SK-N-SH (cell line): ENCODE results near the gene TANC1. TPM values are rescaled to one million over a fixed set of nuclear protein-coding genes. Genes with fewer than 3 reads are reported as not detected.

Experiments used
- CTCF ChIA-PET: fragments of 300-600, 350-600 bp; formaldehyde crosslinking; extraction: SDS; loops from one replicate; lab custom pipeline; 2021; lab: Yijun Ruan, JAX
- POLR2A ChIA-PET: fragments of 350-600 bp; sonication (Branson Sonifier 250); formaldehyde crosslinking; extraction: SDS; loops from one replicate; lab custom pipeline; 2020; ENCODE audit warnings: antibody characterized with exemption, inconsistent platforms; lab: Yijun Ruan, JAX
- DNase-seq: peaks from one replicate; pipeline ENCODE4 v3.0.0; 2012
- H2AFZ ChIP-seq: fragments of 200-600 bp; sonication (generic); 2 replicates; pipeline ENCODE4 v1.8.1; 2016; ENCODE audit warnings: antibody characterized with exemption, mild to moderate bottlenecking, low read depth
- H3F3A ChIP-seq: fragments of 200-600 bp; sonication (generic); replicated peaks from 2 replicates; pipeline ENCODE3; 2016; ENCODE audit warnings: antibody characterized with exemption, mild to moderate bottlenecking; ENCODE audit not compliant: insufficient read depth
- H3K27ac ChIP-seq, 2 experiments: fragments of 200-500 bp in 1 of 2; fragments of 200-600 bp in 1 of 2; sonication (Bioruptor generic) in 1 of 2; sonication (generic), shearing (Covaris generic) in 1 of 2; 2 replicates each; pipeline versions ENCODE4 v1.5.1 to v1.6.1; 2014 to 2016; ENCODE audit warnings: low read depth in 2 of 2, inconsistent platforms in 1 of 2, low read length in 1 of 2, mild to moderate bottlenecking in 1 of 2, mixed read lengths in 1 of 2
- H3K27me3 ChIP-seq: fragments of 200-600 bp; sonication (generic), shearing (Covaris generic); 2 replicates; pipeline ENCODE4 v1.6.1; 2016; ENCODE audit warnings: mixed run types; ENCODE audit not compliant: insufficient read depth
- H3K36me3 ChIP-seq, 2 experiments: fragments of 200-500 bp in 1 of 2; fragments of 200-600 bp in 1 of 2; sonication (Bioruptor generic) in 1 of 2; sonication (generic) in 1 of 2; replicated peaks in 1 of 2; 2 replicates each; pipeline versions ENCODE3 to v1.5.1; 2014 to 2016; ENCODE audit warnings: low read length in 1 of 2, mild to moderate bottlenecking in 1 of 2; ENCODE audit not compliant: insufficient read depth in 2 of 2, control insufficient read depth in 1 of 2
- H3K4me1 ChIP-seq, 2 experiments: fragments of 200-500 bp in 1 of 2; fragments of 200-600 bp in 1 of 2; sonication (Bioruptor generic) in 1 of 2; sonication (generic), shearing (Covaris generic) in 1 of 2; 2 replicates each; pipeline versions ENCODE4 v1.5.1 to v1.6.1; 2014 to 2016; ENCODE audit warnings: low read depth in 1 of 2, low read length in 1 of 2, mixed run types in 1 of 2; ENCODE audit not compliant: insufficient read depth in 2 of 2, control insufficient read depth in 1 of 2
- H3K4me2 ChIP-seq: fragments of 200-600 bp; sonication (generic), shearing (Covaris generic); 2 replicates; pipeline ENCODE4 v1.6.1; 2017; ENCODE audit warnings: mixed run types
- H3K4me3 ChIP-seq, 2 experiments: fragments of 200-500 bp in 1 of 2; fragments of 200-600 bp in 1 of 2; sonication (Bioruptor generic) in 1 of 2; sonication (generic), shearing (Covaris generic) in 1 of 2; 2 replicates each; pipeline versions ENCODE4 v1.5.1 to v1.8.1; 2014 to 2016; ENCODE audit warnings: low read depth in 2 of 2, inconsistent platforms in 1 of 2, low read length in 1 of 2, mild to moderate bottlenecking in 1 of 2, mixed read lengths in 1 of 2, moderate library complexity in 1 of 2
- H3K79me2 ChIP-seq: fragments of 200-600 bp; sonication (generic); 2 replicates; pipeline ENCODE4 v1.8.1; 2017; ENCODE audit warnings: mild to moderate bottlenecking; ENCODE audit not compliant: insufficient read depth
- H3K9ac ChIP-seq: fragments of 200-600 bp; sonication (generic); 2 replicates; pipeline ENCODE4 v1.6.1; 2017; ENCODE audit warnings: mixed run types
- H3K9me2 ChIP-seq: fragments of 200-600 bp; sonication (generic); 2 replicates; pipeline ENCODE4 v1.6.1; 2017; ENCODE audit warnings: mixed run types
- H3K9me3 ChIP-seq: fragments of 200-600 bp; sonication (generic); 2 replicates; pipeline ENCODE4 v1.6.1; 2017; ENCODE audit warnings: mixed run types, mild to moderate bottlenecking, moderate library complexity
- H4K20me1 ChIP-seq: fragments of 200-600 bp; sonication (generic); 2 replicates; pipeline ENCODE4 v1.6.1; 2017; ENCODE audit warnings: mild to moderate bottlenecking, mixed run types; ENCODE audit not compliant: insufficient read depth
- CTCF ChIP-seq: fragments of 200-600 bp; sonication (generic); IDR thresholded peaks from 2 replicates; pipeline ENCODE4 v1.6.1; 2017; ENCODE audit warnings: antibody characterized with exemption, mild to moderate bottlenecking, moderate library complexity
- ELF1 ChIP-seq: IDR thresholded peaks from 2 replicates; pipeline ENCODE4 v1.4.0; 2012
- FOXJ3 ChIP-seq: sonication (generic); formaldehyde crosslinking; IDR thresholded peaks from 2 replicates; pipeline ENCODE4 v1.5.1; 2020; ENCODE audit warnings: mild to moderate bottlenecking, missing genetic modification reagents
- FOXM1 ChIP-seq: IDR thresholded peaks from 2 replicates; pipeline ENCODE4 v1.4.0; 2012; ENCODE audit warnings: low read depth, mild to moderate bottlenecking
- GABPA ChIP-seq: IDR thresholded peaks from 2 replicates; pipeline ENCODE4 v1.4.0; 2012; ENCODE audit warnings: low read depth, mild to moderate bottlenecking
- MAX ChIP-seq: IDR thresholded peaks from 2 replicates; pipeline ENCODE4 v1.4.0; 2012; ENCODE audit warnings: low read depth
- PBX3 ChIP-seq: IDR thresholded peaks from 2 replicates; pipeline ENCODE4; 2012
- POLR2AphosphoS5 ChIP-seq: IDR thresholded peaks from 2 replicates; pipeline ENCODE4 v1.6.1; 2012; ENCODE audit warnings: low read depth, low read length
- REST ChIP-seq: IDR thresholded peaks from 2 replicates; pipeline ENCODE4 v1.6.1; 2012; ENCODE audit warnings: mild to moderate bottlenecking, low read depth, low read length, moderate library complexity
- RFX5 ChIP-seq: IDR thresholded peaks from 2 replicates; pipeline ENCODE4 v1.6.1; 2012; ENCODE audit warnings: mild to moderate bottlenecking, improper control_type of control experiment, low read length
- TAF1 ChIP-seq: IDR thresholded peaks from 2 replicates; pipeline ENCODE4 v1.6.1; 2012; ENCODE audit warnings: low read depth, mild to moderate bottlenecking, low read length, moderate library complexity, borderline replicate concordance
- YY1 ChIP-seq: IDR thresholded peaks from 2 replicates; pipeline ENCODE4 v1.4.0; 2012; ENCODE audit warnings: low read depth, mild to moderate bottlenecking
- WGBS: methylation state at CpG from one replicate; pipeline ENCODE4 v1.1.6; 2017; ENCODE audit warnings: low lambda C conversion rate; 5-methylcytosine and 5-hydroxymethylcytosine counted together
- polyA plus RNA-seq, 3 experiments: library from polyadenylated mRNA; depleted of rRNA; stranded (reverse); fragments of >200 nt; gene quantifications; 2 replicates each; pipeline ENCODE4 v1.2.3, GENCODE V29; 2012

Gene TANC1
- polyA plus RNA-seq, 1 of the 3 experiments (the other 2 are of a cell fraction), result 19.2 TPM

GRCh38 chr2:159251296-159252173, 283.1 kb downstream of the TANC1 start:
- WGBS, result 92% methylated on average over 12 of the region's 12 CpGs
- Histone ChIP-seq H3K27ac (no peak overlapping the region), H3K4me2 (no peak overlapping the region), H3K9me2 (no peaks in the 10 kb centered on the region), H4K20me1 (no peaks in the 10 kb centered on the region), H3K9me3 (no peaks in the 10 kb centered on the region), H3F3A (peaks cover 11% of the 10 kb centered on the region), H3K4me3 (no peak overlapping the region), H3K36me3 (peaks cover 20 to 32% of the 10 kb centered on the region in 2 experiments)
- ChIA-PET CTCF (interaction anchor here (0.9 kb wide), 1 partner anchor 98 kb away, joined by 3 read pairs; no protein-coding TSS in a partner anchor), POLR2A (no interaction called here)
- TF ChIP-seq TAF1 (no peak), YY1 (no peak), REST (no peak), POLR2AphosphoS5 (no peak), CTCF (no peak), FOXM1 (no peak), ELF1 (no peak), FOXJ3 (CRISPR knock-in tag) (no peak), GABPA (no peak), PBX3 (no peak), RFX5 (no peak), MAX (no peak)
- TF ChIP-seq, all 33 proteins: peak for 0
- no peaks in the 10 kb centered on the region for H3K4me1 ChIP-seq
- no peak overlapping the region for H3K9ac ChIP-seq
- H3K79me2 ChIP-seq, result no peaks in the 10 kb centered on the region
- H2AFZ ChIP-seq, result no peak overlapping the region
- no peaks in the 10 kb centered on the region for H3K27me3 ChIP-seq
- no peak for DNase-seq
